SK-N-SH treated with all-trans-retinoic acid at 6 μM for 48 hours (cell line): ENCODE measurements around the gene KIAA1328.

ENCODE experiments used
- PATZ1 ChIP-seq: fragments of 250-450 bp; sonication (Bioruptor Pico); IDR thresholded peaks from 2 replicates; pipeline ENCODE4 v1.8.0; 2020; ENCODE audit warnings: mild to moderate bottlenecking, moderate library complexity, borderline replicate concordance
- ZC3H10 ChIP-seq: fragments of 250-450 bp; sonication (Bioruptor Pico); IDR thresholded peaks from 2 replicates; pipeline ENCODE4 v1.5.1; 2021; ENCODE audit warnings: mild to moderate bottlenecking, moderate library complexity
- TF ChIP-seq, protein P1 (sequence below): fragments of 250-450 bp; sonication (Bioruptor Pico); IDR thresholded peaks from 2 replicates; pipeline ENCODE4 v1.8.0; 2021; ENCODE audit warnings: low read depth, mild to moderate bottlenecking, moderate library complexity, borderline replicate concordance

GRCh38 chr18:37248281-37248680, 419.4 kb downstream of the KIAA1328 start:
- TF ChIP-seq PATZ1 = no peak
- TF ChIP-seq ZC3H10 (CRISPR knock-in tag) = no peak
- TF ChIP-seq, protein P1, sequence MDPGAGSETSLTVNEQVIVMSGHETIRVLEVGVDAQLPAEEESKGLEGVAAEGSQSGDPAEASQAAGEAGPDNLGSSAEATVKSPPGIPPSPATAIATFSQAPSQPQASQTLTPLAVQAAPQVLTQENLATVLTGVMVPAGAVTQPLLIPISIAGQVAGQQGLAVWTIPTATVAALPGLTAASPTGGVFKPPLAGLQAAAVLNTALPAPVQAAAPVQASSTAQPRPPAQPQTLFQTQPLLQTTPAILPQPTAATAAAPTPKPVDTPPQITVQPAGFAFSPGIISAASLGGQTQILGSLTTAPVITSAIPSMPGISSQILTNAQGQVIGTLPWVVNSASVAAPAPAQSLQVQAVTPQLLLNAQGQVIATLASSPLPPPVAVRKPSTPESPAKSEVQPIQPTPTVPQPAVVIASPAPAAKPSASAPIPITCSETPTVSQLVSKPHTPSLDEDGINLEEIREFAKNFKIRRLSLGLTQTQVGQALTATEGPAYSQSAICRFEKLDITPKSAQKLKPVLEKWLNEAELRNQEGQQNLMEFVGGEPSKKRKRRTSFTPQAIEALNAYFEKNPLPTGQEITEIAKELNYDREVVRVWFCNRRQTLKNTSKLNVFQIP (CRISPR knock-in tag) = no peak
